ENCODE data around the gene RNF223.

GRCh38 chr1:1072849-1073742, 1.0 kb downstream of the RNF223 start:
- TF ChIP-seq POU6F1 (CRISPR knock-in tag; IDR thresholded peaks at IDR 0.05; ENCODE audit: borderline replicate concordance, low read depth) (no peak), TOX (CRISPR knock-in tag; IDR thresholded peaks at IDR 0.05; ENCODE audit: borderline replicate concordance) (no peak), ZFP3 (CRISPR knock-in tag; IDR thresholded peaks at IDR 0.05) (no peak), ARNTL (CRISPR knock-in tag; IDR thresholded peaks at IDR 0.05; ENCODE audit: borderline replicate concordance, low read depth) (no peak), RARB (CRISPR knock-in tag; IDR thresholded peaks at IDR 0.05) (no peak), ZNF8 (CRISPR knock-in tag; IDR thresholded peaks at IDR 0.05) (no peak), OSR1 (CRISPR knock-in tag; IDR thresholded peaks at IDR 0.05) (no peak), SNAI2 (CRISPR knock-in tag; IDR thresholded peaks at IDR 0.05) (no peak)
- TF ChIP-seq, protein P1, sequence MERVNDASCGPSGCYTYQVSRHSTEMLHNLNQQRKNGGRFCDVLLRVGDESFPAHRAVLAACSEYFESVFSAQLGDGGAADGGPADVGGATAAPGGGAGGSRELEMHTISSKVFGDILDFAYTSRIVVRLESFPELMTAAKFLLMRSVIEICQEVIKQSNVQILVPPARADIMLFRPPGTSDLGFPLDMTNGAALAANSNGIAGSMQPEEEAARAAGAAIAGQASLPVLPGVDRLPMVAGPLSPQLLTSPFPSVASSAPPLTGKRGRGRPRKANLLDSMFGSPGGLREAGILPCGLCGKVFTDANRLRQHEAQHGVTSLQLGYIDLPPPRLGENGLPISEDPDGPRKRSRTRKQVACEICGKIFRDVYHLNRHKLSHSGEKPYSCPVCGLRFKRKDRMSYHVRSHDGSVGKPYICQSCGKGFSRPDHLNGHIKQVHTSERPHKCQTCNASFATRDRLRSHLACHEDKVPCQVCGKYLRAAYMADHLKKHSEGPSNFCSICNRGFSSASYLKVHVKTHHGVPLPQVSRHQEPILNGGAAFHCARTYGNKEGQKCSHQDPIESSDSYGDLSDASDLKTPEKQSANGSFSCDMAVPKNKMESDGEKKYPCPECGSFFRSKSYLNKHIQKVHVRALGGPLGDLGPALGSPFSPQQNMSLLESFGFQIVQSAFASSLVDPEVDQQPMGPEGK (CRISPR knock-in tag; IDR thresholded peaks at IDR 0.05; ENCODE audit: borderline replicate concordance): no peak

All from SK-N-SH treated with all-trans-retinoic acid at 6 μM for 48 hours (cell line).